Astrocyte (in vitro differentiated cells and primary cell): ENCODE measurements around the gene GIT2. TPM values are rescaled to one million over a fixed set of nuclear protein-coding genes. Genes with fewer than 3 reads are reported as not detected.

ENCODE experiments used
- DNase-seq: peaks from one replicate; pipeline ENCODE4 v3.0.0-alpha.2; 2010; ENCODE audit warnings: low read depth
- FAIRE-seq: peaks from 2 replicates; lab custom pipeline; 2011; peaks lifted over from hg19 to GRCh38; lab: Jason Lieb, UNC
- H2AFZ ChIP-seq: 2 replicates; pipeline ENCODE4 v1.6.0; 2012; ENCODE audit warnings: low read depth, low read length, inconsistent platforms
- H3K27ac ChIP-seq: 2 replicates; pipeline ENCODE4 v1.5.1; 2011; ENCODE audit warnings: low read depth, low read length, inconsistent platforms
- H3K27me3 ChIP-seq: 2 replicates; pipeline ENCODE4 v1.6.0; 2011; ENCODE audit warnings: low read length, inconsistent platforms; ENCODE audit not compliant: insufficient read depth
- H3K36me3 ChIP-seq: 2 replicates; pipeline ENCODE4 v1.5.1; 2011; ENCODE audit warnings: low read length, inconsistent platforms; ENCODE audit not compliant: insufficient read depth
- H3K4me1 ChIP-seq: 2 replicates; pipeline ENCODE4 v1.5.1; 2011; ENCODE audit warnings: low read length, inconsistent platforms; ENCODE audit not compliant: insufficient read depth
- H3K4me2 ChIP-seq: 2 replicates; pipeline ENCODE4 v1.6.0; 2012; ENCODE audit warnings: low read length, inconsistent platforms
- H3K4me3 ChIP-seq: 2 replicates; pipeline ENCODE4 v1.5.1; 2011; ENCODE audit warnings: low read depth, mild to moderate bottlenecking, low read length, inconsistent platforms; ENCODE audit not compliant: insufficient read depth
- H3K79me2 ChIP-seq: 2 replicates; pipeline ENCODE4 v1.6.0; 2012; ENCODE audit warnings: mild to moderate bottlenecking, low read length, inconsistent platforms; ENCODE audit not compliant: insufficient read depth
- H3K9ac ChIP-seq: 2 replicates; pipeline ENCODE4 v1.6.0; 2012; ENCODE audit warnings: mild to moderate bottlenecking, low read length, inconsistent platforms
- H3K9me3 ChIP-seq: 2 replicates; pipeline ENCODE4 v1.5.1; 2012; ENCODE audit warnings: low read depth, mild to moderate bottlenecking, low read length, inconsistent platforms; ENCODE audit not compliant: insufficient read depth
- H4K20me1 ChIP-seq: 2 replicates; pipeline ENCODE4 v1.6.0; 2012; ENCODE audit warnings: low read length, inconsistent platforms; ENCODE audit not compliant: insufficient read depth
- H3K27ac Mint-ChIP-seq: one replicate; pipeline ENCODE4 v1.8.0; 2021; ENCODE audit warnings: mild to moderate bottlenecking, mixed read lengths; ENCODE audit not compliant: unreplicated experiment
- H3K27me3 Mint-ChIP-seq: one replicate; pipeline ENCODE4 v1.8.0; 2021; ENCODE audit warnings: low read depth, mixed read lengths; ENCODE audit not compliant: unreplicated experiment
- H3K36me3 Mint-ChIP-seq: one replicate; pipeline ENCODE4 v1.8.0; 2021; ENCODE audit warnings: low read depth, mixed read lengths; ENCODE audit not compliant: unreplicated experiment
- H3K4me1 Mint-ChIP-seq: one replicate; pipeline ENCODE4 v1.8.0; 2021; ENCODE audit warnings: low read depth, mixed read lengths; ENCODE audit not compliant: unreplicated experiment
- H3K4me3 Mint-ChIP-seq: one replicate; pipeline ENCODE4 v1.8.0; 2021; ENCODE audit warnings: mild to moderate bottlenecking, moderate library complexity, mixed read lengths; ENCODE audit not compliant: unreplicated experiment
- H3K9me3 Mint-ChIP-seq: one replicate; pipeline ENCODE4 v1.8.0; 2021; ENCODE audit warnings: mild to moderate bottlenecking, mixed read lengths; ENCODE audit not compliant: unreplicated experiment
- CTCF ChIP-seq: IDR thresholded peaks from 2 replicates; pipeline ENCODE4 v1.5.1; 2011; ENCODE audit warnings: low read depth, mild to moderate bottlenecking, inconsistent platforms, low read length, moderate library complexity; ENCODE audit not compliant: insufficient read depth
- EZH2 ChIP-seq: IDR thresholded peaks from 2 replicates; pipeline ENCODE4 v1.6.1; 2012; ENCODE audit warnings: mild to moderate bottlenecking, low read length, inconsistent platforms; ENCODE audit not compliant: insufficient read depth
- total RNA-seq: library from RNA; stranded (reverse); gene quantifications from 2 replicates; pipeline ENCODE4 v1.2.1, GENCODE V29; 2021

GIT2 gene
- total RNA-seq, 1 donor from 2014 or later: 33.4 TPM

GRCh38 chr12:109923481-109924245 is 72.5 kb downstream of the GIT2 start:
- no peaks in the 10 kb centered on the region for H3K79me2 ChIP-seq
- no peak for TF ChIP-seq EZH2
- TF ChIP-seq CTCF: no peak
- no peak overlapping the region for H3K4me2 ChIP-seq
- no peaks in the 10 kb centered on the region for H3K9me3 ChIP-seq
- H3K27ac ChIP-seq: no peak overlapping the region
- H4K20me1 ChIP-seq: no peaks in the 10 kb centered on the region
- DNase-seq (no peak), FAIRE-seq (no peak)
- Mint-ChIP-seq H3K9me3 (peaks cover 2% of the 10 kb centered on the region), H3K4me1 (peaks cover 6% of the 10 kb centered on the region), H3K27me3 (no peaks in the 10 kb centered on the region), H3K4me3 (no peak overlapping the region), H3K27ac (no peak overlapping the region), H3K36me3 (peaks cover 20% of the 10 kb centered on the region)
- H3K4me1 ChIP-seq: no peaks in the 10 kb centered on the region
- H3K36me3 ChIP-seq: no peaks in the 10 kb centered on the region
- H3K4me3 ChIP-seq: no peak overlapping the region
- no peaks in the 10 kb centered on the region for H3K27me3 ChIP-seq
- no peak overlapping the region for H2AFZ ChIP-seq
- H3K9ac ChIP-seq: no peak overlapping the region

GRCh38 chr12:109923038-109923437 is 73.1 kb downstream of the GIT2 start:
- Histone ChIP-seq H3K4me1 (no peaks in the 10 kb centered on the region), H2AFZ (no peak overlapping the region), H3K9me3 (no peaks in the 10 kb centered on the region), H3K4me3 (no peak overlapping the region), H3K27ac (no peak overlapping the region), H4K20me1 (no peaks in the 10 kb centered on the region), H3K27me3 (no peaks in the 10 kb centered on the region), H3K79me2 (no peaks in the 10 kb centered on the region), H3K36me3 (peaks cover 2% of the 10 kb centered on the region), H3K4me2 (no peak overlapping the region), H3K9ac (no peak overlapping the region)
- peaks cover 2% of the 10 kb centered on the region for H3K9me3 Mint-ChIP-seq
- peaks cover 20% of the 10 kb centered on the region for H3K36me3 Mint-ChIP-seq
- no peak for TF ChIP-seq CTCF
- TF ChIP-seq EZH2: no peak
- DNase-seq (no peak), FAIRE-seq (no peak)
- H3K27me3 Mint-ChIP-seq: no peaks in the 10 kb centered on the region
- H3K4me1 Mint-ChIP-seq: peaks cover 6% of the 10 kb centered on the region
- no peak overlapping the region for H3K4me3 Mint-ChIP-seq
- H3K27ac Mint-ChIP-seq: no peak overlapping the region

- H3K27ac Mint-ChIP-seq: no peak overlapping the region
- Histone ChIP-seq H3K4me3 (no peak overlapping the region), H3K4me2 (no peak overlapping the region), H4K20me1 (no peaks in the 10 kb centered on the region), H3K36me3 (peaks cover 9% of the 10 kb centered on the region), H3K4me1 (no peaks in the 10 kb centered on the region), H3K27ac (no peak overlapping the region), H3K27me3 (no peaks in the 10 kb centered on the region), H2AFZ (no peak overlapping the region), H3K79me2 (no peaks in the 10 kb centered on the region), H3K9ac (no peak overlapping the region), H3K9me3 (no peaks in the 10 kb centered on the region)
- H3K36me3 Mint-ChIP-seq: peaks cover 16% of the 10 kb centered on the region
- H3K27me3 Mint-ChIP-seq: no peaks in the 10 kb centered on the region
- peaks cover 6% of the 10 kb centered on the region for H3K4me1 Mint-ChIP-seq
- peaks cover 2% of the 10 kb centered on the region for H3K9me3 Mint-ChIP-seq
- no peak for TF ChIP-seq EZH2
- no peak for TF ChIP-seq CTCF
- no peak overlapping the region for H3K4me3 Mint-ChIP-seq
- no peak for DNase-seq
- FAIRE-seq: no peak
Measured at GRCh38 chr12:109921982-109922381, 74.2 kb downstream of the GIT2 start.
